Islet precursor cell (in vitro differentiated cells): ENCODE measurements around the gene PRDM2.

ENCODE experiments used
- DNase-seq: peaks from one replicate; pipeline ENCODE4 v3.0.0-alpha.2; 2018

PRDM2 gene

GRCh38 chr1:13798120-13798519, 98.1 kb downstream of the PRDM2 start:
- DNase-seq, result no peak

- no peak for DNase-seq
These were observed 99.7 kb downstream of the PRDM2 start for GRCh38 chr1:13799502-13800283.

GRCh38 chr1:13801232-13801631, 101.2 kb downstream of the PRDM2 start:
- no peak for DNase-seq

GRCh38 chr1:13801655-13802486, 101.9 kb downstream of the PRDM2 start:
- DNase-seq, result no peak

- no peak for DNase-seq
These were observed 103.0 kb downstream of the PRDM2 start for GRCh38 chr1:13802782-13803545.

- no peak for DNase-seq
These were observed 103.7 kb downstream of the PRDM2 start for GRCh38 chr1:13803546-13804239.

- no peak for DNase-seq
These were observed 104.2 kb downstream of the PRDM2 start for GRCh38 chr1:13804240-13804633.

GRCh38 chr1:13805431-13805830, 105.4 kb downstream of the PRDM2 start:
- DNase-seq, result no peak

- DNase-seq, result no peak
These were observed 106.1 kb downstream of the PRDM2 start for GRCh38 chr1:13806108-13806507.

- peak; percentile 75 for DNase-seq
These were observed 107.2 kb downstream of the PRDM2 start for GRCh38 chr1:13807209-13807608.

GRCh38 chr1:13808729-13809131, 108.7 kb downstream of the PRDM2 start:
- no peak for DNase-seq

GRCh38 chr1:13809461-13810159, 109.6 kb downstream of the PRDM2 start:
- DNase-seq, result no peak

GRCh38 chr1:13812456-13813397, 112.7 kb downstream of the PRDM2 start:
- DNase-seq, result no peak

GRCh38 chr1:13813398-13814012, 113.5 kb downstream of the PRDM2 start:
- peak; percentile 77 for DNase-seq

- DNase-seq, result no peak
These were observed 114.1 kb downstream of the PRDM2 start for GRCh38 chr1:13814131-13814530.

GRCh38 chr1:13816016-13816760, 116.2 kb downstream of the PRDM2 start:
- no peak for DNase-seq

GRCh38 chr1:13817906-13818305, 117.9 kb downstream of the PRDM2 start:
- DNase-seq, result no peak

GRCh38 chr1:13818926-13819325, 118.9 kb downstream of the PRDM2 start:
- DNase-seq, result no peak

- no peak for DNase-seq
These were observed 119.7 kb downstream of the PRDM2 start for GRCh38 chr1:13819642-13820041.

GRCh38 chr1:13820055-13820454, 120.1 kb downstream of the PRDM2 start:
- no peak for DNase-seq
